ENCODE measurements around the gene SMYD3. TPM values are rescaled to one million over a fixed set of nuclear protein-coding genes. Genes with fewer than 3 reads are reported as not detected.

Gene SMYD3
- total RNA-seq, 1 donor from 2014 or later: 0.32 TPM

DNA sequence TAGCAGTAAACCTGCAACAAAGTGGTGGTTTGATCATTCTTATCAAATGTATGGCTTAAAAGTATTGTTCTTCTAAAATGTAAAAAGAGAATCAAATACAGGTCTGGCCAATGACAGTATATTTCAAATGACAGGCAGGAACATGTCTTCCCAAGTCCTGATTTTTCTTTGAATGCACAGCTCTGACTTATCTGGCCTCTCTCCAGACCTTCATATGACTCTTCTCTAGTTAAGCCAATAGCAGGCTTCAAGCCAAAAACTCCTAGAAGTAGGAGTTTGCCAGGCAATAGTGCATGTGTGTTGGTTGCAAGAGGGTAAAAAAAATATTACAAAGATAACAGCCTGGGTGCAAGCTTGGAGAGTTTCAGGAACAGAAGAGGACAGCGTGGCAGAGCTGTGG, 345.5 kb downstream of the SMYD3 start:
- Histone ChIP-seq H3K9me3 (no peaks in the 10 kb centered on the region), H3K4me3 (no peak overlapping the region), H3K27ac (no peak overlapping the region), H3K27me3 (no peaks in the 10 kb centered on the region), H3K4me1 (no peaks in the 10 kb centered on the region), H3K36me3 (no peaks in the 10 kb centered on the region)
- no peak for DNase-seq (ENCODE audit: low spot score in 2 of 2)
- intact Hi-C loops (cut with DNase I): no loop called here
- TF ChIP-seq, protein P1, sequence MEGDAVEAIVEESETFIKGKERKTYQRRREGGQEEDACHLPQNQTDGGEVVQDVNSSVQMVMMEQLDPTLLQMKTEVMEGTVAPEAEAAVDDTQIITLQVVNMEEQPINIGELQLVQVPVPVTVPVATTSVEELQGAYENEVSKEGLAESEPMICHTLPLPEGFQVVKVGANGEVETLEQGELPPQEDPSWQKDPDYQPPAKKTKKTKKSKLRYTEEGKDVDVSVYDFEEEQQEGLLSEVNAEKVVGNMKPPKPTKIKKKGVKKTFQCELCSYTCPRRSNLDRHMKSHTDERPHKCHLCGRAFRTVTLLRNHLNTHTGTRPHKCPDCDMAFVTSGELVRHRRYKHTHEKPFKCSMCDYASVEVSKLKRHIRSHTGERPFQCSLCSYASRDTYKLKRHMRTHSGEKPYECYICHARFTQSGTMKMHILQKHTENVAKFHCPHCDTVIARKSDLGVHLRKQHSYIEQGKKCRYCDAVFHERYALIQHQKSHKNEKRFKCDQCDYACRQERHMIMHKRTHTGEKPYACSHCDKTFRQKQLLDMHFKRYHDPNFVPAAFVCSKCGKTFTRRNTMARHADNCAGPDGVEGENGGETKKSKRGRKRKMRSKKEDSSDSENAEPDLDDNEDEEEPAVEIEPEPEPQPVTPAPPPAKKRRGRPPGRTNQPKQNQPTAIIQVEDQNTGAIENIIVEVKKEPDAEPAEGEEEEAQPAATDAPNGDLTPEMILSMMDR (IDR thresholded peaks at IDR 0.05): no peak

DNA sequence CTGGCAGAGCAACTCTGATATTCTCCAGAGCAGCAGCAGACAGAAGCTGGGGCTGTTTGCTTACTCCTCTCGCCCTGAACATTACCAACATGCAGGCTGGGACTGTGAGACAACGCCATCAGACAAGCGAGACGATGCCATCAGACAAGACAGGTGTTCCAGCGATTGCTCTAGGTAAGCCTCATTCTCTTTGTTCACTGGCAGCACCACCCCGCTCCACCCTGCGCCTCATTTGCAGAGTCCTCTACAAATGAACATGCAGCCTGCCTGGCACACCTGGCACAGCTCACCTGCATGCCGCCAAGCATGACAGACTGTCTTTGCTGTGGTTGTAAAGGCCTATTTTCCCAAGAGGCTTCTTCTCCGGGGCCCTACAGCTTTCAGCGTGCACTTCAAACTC, 346.2 kb downstream of the SMYD3 start:
- Histone ChIP-seq H3K27me3 (no peaks in the 10 kb centered on the region), H3K4me3 (no peak overlapping the region), H3K9me3 (no peaks in the 10 kb centered on the region), H3K36me3 (no peaks in the 10 kb centered on the region), H3K27ac (no peak overlapping the region), H3K4me1 (peaks cover 0 to 4% of the 10 kb centered on the region in 2 donors)
- intact Hi-C loops (cut with DNase I): no loop called here
- TF ChIP-seq, protein P1 (IDR thresholded peaks at IDR 0.05): no peak
- DNase-seq (ENCODE audit: low spot score in 2 of 2): no peak

DNA sequence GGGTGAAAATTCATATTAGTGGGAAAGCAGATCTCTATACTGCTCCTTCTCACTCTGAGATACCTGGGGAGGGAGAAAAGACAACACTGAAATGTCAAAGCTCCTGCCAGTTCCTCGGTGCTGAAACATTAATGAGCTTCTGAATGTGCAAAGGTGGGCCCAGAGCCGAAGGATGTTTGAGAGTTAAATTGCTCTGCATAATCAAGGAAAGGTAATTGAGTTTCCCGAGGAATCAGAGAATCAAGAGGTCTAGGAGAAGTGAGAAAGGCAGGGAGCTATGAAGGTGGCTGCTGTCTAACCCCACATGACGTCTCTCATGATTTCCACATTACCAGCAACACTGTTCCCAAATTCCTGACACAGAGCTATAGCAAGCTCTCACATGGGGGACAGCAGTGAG, 346.7 kb downstream of the SMYD3 start:
- no peak for DNase-seq (ENCODE audit: low spot score in 2 of 2)
- no peaks in the 10 kb centered on the region for H3K9me3 ChIP-seq
- intact Hi-C loops (cut with DNase I): no loop called here
- H3K36me3 ChIP-seq: no peaks in the 10 kb centered on the region
- no peaks in the 10 kb centered on the region for H3K27me3 ChIP-seq
- no peak overlapping the region for H3K27ac ChIP-seq
- peaks cover 0 to 4% of the 10 kb centered on the region in 2 donors for H3K4me1 ChIP-seq
- no peak overlapping the region for H3K4me3 ChIP-seq
- TF ChIP-seq, protein P1 (IDR thresholded peaks at IDR 0.05): no peak

DNA sequence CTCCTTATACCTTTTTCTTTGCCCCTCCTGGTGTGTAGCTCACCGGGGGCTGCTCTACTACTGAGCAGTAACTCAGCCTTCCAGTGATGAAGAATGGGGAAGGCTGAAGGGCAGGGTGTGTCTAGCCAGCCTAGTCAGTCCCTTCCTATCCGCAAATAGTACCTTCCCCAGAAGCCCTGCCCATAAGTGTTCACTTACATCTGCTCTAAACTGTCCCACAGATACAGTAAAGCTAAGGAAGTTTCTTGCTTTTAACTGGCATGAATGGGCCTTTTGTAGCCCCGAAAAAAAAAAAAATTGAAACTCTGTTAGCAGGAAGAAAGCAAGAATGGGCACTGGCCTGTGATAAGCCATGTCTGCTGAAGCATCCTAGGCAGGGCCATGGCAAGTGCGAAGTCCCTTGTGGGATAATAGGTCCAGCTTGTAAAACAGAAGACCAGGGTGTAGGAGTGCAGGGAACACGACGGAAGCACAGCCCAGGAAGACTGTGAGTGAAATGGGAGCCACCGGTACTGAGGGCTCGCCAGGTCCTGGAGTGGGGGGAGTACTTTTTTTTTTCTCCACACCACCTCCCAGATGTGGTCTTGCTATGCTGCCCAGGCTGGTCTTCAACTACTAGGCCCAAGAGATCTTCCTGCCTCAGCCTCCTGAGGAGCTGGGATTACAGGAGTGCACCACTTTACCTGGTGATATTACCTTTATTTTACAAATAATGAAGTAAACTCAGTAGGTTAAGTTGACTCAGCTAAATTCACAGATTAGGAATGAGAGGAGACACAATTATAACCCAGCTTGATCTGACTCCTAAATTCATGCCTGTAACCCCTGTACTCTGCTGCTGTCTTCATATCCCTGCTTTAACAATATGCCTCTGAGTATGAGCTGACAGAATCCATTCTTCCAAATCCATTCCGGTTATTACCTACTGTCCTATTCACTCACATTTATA, 347.5 kb downstream of the SMYD3 start:
- TF ChIP-seq, protein P1 (IDR thresholded peaks at IDR 0.05): no peak
- intact Hi-C loops (cut with DNase I): no loop called here

DNA sequence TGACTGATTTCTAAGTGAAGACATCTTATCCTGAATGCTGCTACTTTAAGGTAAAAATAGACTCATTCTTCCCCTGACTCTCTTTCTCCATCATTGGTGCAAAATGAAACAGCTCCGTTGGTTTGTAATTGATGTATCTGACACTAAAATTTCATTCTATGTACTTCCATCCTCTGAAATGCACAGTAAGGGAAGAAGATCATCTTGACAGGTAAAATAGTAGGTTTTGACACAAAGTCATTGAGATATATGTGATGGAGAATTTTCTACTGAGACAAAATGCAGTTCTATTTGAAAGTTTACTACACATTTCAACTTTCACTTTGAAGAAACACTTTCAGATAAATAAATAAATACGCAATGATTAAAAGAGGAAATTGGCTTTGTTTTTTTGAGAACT, 348.9 kb downstream of the SMYD3 start:
- Histone ChIP-seq H3K36me3 (no peaks in the 10 kb centered on the region), H3K4me3 (no peak overlapping the region), H3K9me3 (no peaks in the 10 kb centered on the region), H3K4me1 (peaks cover 0 to 4% of the 10 kb centered on the region in 2 donors), H3K27me3 (no peaks in the 10 kb centered on the region), H3K27ac (no peak overlapping the region)
- TF ChIP-seq, protein P1 (IDR thresholded peaks at IDR 0.05): no peak
- intact Hi-C loops (cut with DNase I): no loop called here
- no peak for DNase-seq (ENCODE audit: low spot score in 2 of 2)

More for the DNA sequence above, 347.5 kb downstream of the SMYD3 start:
- H3K27me3 ChIP-seq: no peaks in the 10 kb centered on the region
- no peaks in the 10 kb centered on the region for H3K36me3 ChIP-seq
- H3K9me3 ChIP-seq: no peaks in the 10 kb centered on the region
- no peak overlapping the region for H3K4me3 ChIP-seq
- H3K4me1 ChIP-seq: peaks cover 0 to 4% of the 10 kb centered on the region in 2 donors
- no peak overlapping the region for H3K27ac ChIP-seq
- DNase-seq (ENCODE audit: low spot score in 2 of 2): no peak
